Type B pancreatic cell (in vitro differentiated cells): ENCODE results near the gene APPBP2. TPM values are rescaled to one million over a fixed set of nuclear protein-coding genes. Genes with fewer than 3 reads are reported as not detected.
"Not testable (repeated sequence)": the region's sequence is repeated elsewhere in the genome, so short reads cannot be mapped to it uniquely, and the experiment has no call there.

Source experiments
- DNase-seq: peaks from one replicate; pipeline ENCODE4 v3.0.0; 2021; ENCODE audit warnings: mixed read lengths; ENCODE audit not compliant: unreplicated experiment; ENCODE audit errors: extremely low spot score
- H3K27ac Mint-ChIP-seq: 2 replicates; pipeline ENCODE4 v1.8.0; 2021; ENCODE audit warnings: mild to moderate bottlenecking, mixed read lengths
- H3K27me3 Mint-ChIP-seq: 2 replicates; pipeline ENCODE4 v1.8.0; 2021; ENCODE audit warnings: mixed read lengths
- H3K36me3 Mint-ChIP-seq: 2 replicates; pipeline ENCODE4 v1.8.0; 2021; ENCODE audit warnings: mixed read lengths
- H3K4me1 Mint-ChIP-seq: one replicate; pipeline ENCODE4 v1.8.0; 2021; ENCODE audit warnings: mixed read lengths; ENCODE audit not compliant: unreplicated experiment
- H3K4me3 Mint-ChIP-seq: 2 replicates; pipeline ENCODE4 v1.8.0; 2021; ENCODE audit warnings: mild to moderate bottlenecking, mixed read lengths
- H3K9me3 Mint-ChIP-seq: 2 replicates; pipeline ENCODE4 v1.8.0; 2021; ENCODE audit warnings: mixed read lengths
- total RNA-seq: library from RNA; stranded (reverse); gene quantifications from 2 replicates; pipeline ENCODE4 v1.2.1, GENCODE V29; 2021; ENCODE audit warnings: low replicate concordance
- TF ChIP-seq, protein P1 (sequence below): fragments of 200-600 bp; sonication (generic); conservative IDR thresholded peaks from 2 replicates; pipeline ENCODE4 v1.5.0; 2021; ENCODE audit warnings: antibody characterized with exemption, mild to moderate bottlenecking

The APPBP2 gene
- total RNA-seq, 1 donor from 2014 or later, result 66.4 TPM

DNA sequence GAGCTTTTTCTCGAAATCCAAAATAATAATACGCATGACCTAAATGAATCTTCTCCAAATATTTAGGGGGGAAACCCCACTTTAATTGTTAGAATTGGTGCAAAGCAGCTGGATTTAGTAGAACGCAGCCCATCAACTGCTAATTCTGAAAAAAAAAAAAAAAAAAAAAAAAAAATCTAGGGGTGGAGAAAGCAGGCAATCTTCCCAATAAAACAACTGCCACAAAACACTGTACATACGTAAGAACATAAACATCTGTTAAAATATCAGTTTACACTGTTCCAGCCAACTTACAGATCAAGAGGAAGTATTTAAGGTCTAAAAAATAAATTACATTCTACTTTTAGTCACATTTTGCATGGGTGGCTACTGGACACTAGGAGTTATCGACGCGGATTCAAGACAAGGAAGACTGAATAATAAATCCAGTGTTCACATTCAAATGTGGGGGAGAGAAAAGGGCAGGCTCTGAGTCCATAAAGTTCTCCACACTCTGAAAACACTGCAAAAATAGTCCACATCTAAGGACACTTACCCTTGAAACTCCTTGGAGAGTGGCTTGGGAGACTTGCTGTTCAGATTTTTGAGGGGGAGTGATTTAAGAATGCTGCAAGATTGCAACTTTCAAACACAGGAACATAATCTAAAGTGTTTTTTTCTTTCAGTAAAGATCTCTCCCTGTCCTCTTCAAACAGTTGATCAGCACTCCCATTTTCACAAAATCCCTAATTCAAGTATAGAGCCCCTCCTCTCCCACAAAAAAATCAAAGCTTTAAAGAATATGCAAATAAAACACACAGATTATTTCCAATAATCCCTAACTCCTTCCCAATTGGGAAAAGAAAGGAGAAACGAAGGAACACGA is 1.3 kb downstream of the APPBP2 start:
- no peak for DNase-seq
- H3K36me3 Mint-ChIP-seq, result peaks cover 10% of the 10 kb centered on the region
- H3K27me3 Mint-ChIP-seq, result no peaks in the 10 kb centered on the region
- TF ChIP-seq, protein P1, sequence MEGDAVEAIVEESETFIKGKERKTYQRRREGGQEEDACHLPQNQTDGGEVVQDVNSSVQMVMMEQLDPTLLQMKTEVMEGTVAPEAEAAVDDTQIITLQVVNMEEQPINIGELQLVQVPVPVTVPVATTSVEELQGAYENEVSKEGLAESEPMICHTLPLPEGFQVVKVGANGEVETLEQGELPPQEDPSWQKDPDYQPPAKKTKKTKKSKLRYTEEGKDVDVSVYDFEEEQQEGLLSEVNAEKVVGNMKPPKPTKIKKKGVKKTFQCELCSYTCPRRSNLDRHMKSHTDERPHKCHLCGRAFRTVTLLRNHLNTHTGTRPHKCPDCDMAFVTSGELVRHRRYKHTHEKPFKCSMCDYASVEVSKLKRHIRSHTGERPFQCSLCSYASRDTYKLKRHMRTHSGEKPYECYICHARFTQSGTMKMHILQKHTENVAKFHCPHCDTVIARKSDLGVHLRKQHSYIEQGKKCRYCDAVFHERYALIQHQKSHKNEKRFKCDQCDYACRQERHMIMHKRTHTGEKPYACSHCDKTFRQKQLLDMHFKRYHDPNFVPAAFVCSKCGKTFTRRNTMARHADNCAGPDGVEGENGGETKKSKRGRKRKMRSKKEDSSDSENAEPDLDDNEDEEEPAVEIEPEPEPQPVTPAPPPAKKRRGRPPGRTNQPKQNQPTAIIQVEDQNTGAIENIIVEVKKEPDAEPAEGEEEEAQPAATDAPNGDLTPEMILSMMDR, result no peak
- peaks cover 13% of the 10 kb centered on the region for H3K4me1 Mint-ChIP-seq
- peak overlapping the region; percentile 95 for H3K4me3 Mint-ChIP-seq
- H3K27ac Mint-ChIP-seq, result peak overlapping the region; percentile 99
- H3K9me3 Mint-ChIP-seq, result peaks cover 8% of the 10 kb centered on the region

GRCh38 chr17:60523822-60524221 is 2.2 kb downstream of the APPBP2 start:
- Mint-ChIP-seq H3K4me1 (peaks cover 10% of the 10 kb centered on the region), H3K27me3 (no peaks in the 10 kb centered on the region), H3K9me3 (peaks cover 5% of the 10 kb centered on the region), H3K4me3 (peak overlapping the region; percentile 95), H3K36me3 (peaks cover 10% of the 10 kb centered on the region), H3K27ac (peak overlapping the region; percentile 99)
- TF ChIP-seq, protein P1, result no peak
- DNase-seq, result no peak

DNA sequence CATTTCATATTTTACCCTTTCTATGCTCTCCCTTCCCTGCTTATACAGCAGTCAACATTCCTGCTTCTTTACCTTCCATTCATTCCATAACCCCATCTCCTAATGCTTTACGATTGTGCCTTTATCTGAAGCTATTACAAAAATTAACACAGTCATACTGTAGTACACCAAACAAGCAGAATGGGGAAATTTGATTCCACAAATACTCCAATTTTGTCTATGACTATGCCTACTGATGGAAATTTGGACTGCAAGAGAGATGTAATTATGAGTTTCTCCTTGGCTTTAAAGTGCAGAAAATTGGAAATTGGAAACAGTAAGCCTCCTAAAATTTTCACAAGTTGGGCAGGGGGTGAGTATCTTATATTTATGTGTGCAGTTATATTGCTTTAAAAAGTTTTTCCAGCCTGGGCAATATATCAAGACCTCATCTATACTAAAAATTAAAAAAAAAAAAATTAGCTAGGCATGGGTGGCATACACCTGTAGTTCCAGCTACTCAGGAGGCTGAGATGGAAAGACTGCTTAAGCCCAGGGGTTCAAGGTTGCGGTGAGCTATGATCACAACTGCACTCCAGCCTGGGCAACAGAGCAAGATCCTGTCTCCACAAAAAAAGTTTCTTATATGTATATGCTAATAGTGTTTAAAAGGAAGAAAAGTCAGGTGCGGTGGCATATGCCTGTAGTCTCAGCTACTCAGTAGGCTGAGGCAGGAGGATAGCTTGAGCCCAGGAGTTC is 3.0 kb downstream of the APPBP2 start:
- no peaks in the 10 kb centered on the region for H3K27me3 Mint-ChIP-seq
- H3K4me1 Mint-ChIP-seq, result peaks cover 10% of the 10 kb centered on the region
- no peak overlapping the region for H3K27ac Mint-ChIP-seq
- peaks cover under 1% of the 10 kb centered on the region for H3K9me3 Mint-ChIP-seq
- no peak for DNase-seq
- peak overlapping the region; percentile 15 for H3K4me3 Mint-ChIP-seq
- TF ChIP-seq, protein P1, result no peak
- H3K36me3 Mint-ChIP-seq, result peaks cover 7% of the 10 kb centered on the region

DNA sequence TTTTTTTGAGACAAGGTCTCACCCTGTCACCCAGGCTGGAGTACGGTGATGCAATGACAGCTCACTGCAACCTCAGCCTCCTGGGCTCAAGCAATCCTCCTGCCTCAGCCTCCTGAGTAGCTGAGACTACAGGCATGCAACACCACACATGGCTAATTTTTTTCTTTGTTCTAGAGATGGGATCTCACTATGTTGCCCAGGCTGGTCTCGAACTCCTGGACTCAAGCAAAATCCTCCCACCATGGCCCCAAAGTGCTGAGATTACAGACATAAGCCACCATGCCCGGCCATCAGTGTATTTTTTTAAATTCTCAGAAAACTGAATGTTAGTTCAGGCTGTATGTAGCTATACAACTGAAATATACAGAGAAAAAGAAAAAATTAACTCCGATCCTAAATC is 6.2 kb downstream of the APPBP2 start:
- Mint-ChIP-seq H3K4me1 (peaks cover 10% of the 10 kb centered on the region), H3K36me3 (peaks cover 17% of the 10 kb centered on the region), H3K4me3 (no peak overlapping the region), H3K27ac (no peak overlapping the region), H3K27me3 (no peaks in the 10 kb centered on the region), H3K9me3 (no peaks in the 10 kb centered on the region)
- DNase-seq, result no peak
- TF ChIP-seq, protein P1, result no peak

- not testable (repeated sequence) for H3K27me3 Mint-ChIP-seq, H3K27ac Mint-ChIP-seq, H3K4me3 Mint-ChIP-seq, H3K9me3 Mint-ChIP-seq, DNase-seq, H3K4me1 Mint-ChIP-seq
- peaks cover 32% of the 10 kb centered on the region for H3K36me3 Mint-ChIP-seq
Measured at GRCh38 chr17:60515683-60516082, 10.4 kb downstream of the APPBP2 start.

GRCh38 chr17:60515199-60515598 is 10.8 kb downstream of the APPBP2 start:
- H3K27me3 Mint-ChIP-seq, H3K9me3 Mint-ChIP-seq, DNase-seq, H3K4me3 Mint-ChIP-seq, H3K4me1 Mint-ChIP-seq, H3K27ac Mint-ChIP-seq: not testable (repeated sequence)
- H3K36me3 Mint-ChIP-seq, result peaks cover 31% of the 10 kb centered on the region
